GM19238 (cell line): ENCODE results near the gene CLIC5.

Experiments used
- DNase-seq: peaks from one replicate; pipeline ENCODE4 v3.0.0; 2011; ENCODE audit warnings: low spot score; ENCODE audit not compliant: insufficient read length

Gene CLIC5

DNA sequence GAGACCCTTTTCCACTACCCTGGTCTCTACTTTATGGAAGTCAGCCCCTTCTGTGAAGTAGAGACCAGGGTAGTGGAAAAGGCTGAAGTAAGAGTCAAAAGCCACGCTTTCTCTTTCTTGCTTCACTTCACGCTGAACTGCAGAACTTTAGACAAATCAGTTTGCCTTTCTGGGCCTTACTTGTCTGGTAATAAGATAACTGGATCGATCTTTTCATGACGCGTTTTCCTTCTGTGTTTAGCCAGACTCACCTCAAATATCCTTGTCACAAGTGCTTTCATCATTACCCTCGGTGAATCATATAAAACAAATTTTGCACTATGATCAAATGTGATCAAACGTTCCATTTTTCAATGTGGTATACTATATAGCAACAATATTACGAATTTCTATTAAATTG lies 170.7 kb downstream of the CLIC5 start:
- DNase-seq: no peak

DNA sequence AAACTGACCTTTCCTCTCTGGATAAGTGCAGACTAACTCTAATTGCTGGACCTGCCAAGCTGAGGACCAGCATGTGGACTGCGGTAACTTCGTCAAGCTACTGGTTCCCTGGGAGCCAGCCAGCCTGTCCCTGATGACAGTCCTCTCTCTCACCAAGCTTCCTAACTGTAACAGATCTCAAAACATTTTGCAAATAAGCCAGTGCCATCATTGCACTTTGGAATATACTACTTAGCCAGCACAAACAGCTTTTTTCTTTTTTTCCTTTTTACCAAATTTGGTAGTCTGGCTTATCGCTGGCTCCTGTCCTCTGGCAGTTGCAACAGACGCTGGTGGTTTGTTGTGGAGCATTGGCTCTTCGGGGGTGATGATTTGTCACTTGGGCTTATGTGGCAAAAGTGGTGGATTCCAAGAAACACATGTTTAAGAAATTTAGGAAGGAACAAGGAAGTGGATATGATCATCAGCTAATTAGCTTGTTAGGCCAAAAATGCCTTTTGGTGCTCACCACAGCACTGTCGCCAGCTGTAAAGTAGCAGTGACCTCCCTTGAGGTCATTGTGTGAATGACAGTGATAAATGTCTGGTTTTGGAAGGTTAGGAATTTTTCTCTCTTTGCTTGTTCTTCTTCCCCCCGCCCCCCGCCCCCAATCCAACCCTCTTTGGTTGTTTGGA lies 171.7 kb downstream of the CLIC5 start:
- DNase-seq: no peak

DNA sequence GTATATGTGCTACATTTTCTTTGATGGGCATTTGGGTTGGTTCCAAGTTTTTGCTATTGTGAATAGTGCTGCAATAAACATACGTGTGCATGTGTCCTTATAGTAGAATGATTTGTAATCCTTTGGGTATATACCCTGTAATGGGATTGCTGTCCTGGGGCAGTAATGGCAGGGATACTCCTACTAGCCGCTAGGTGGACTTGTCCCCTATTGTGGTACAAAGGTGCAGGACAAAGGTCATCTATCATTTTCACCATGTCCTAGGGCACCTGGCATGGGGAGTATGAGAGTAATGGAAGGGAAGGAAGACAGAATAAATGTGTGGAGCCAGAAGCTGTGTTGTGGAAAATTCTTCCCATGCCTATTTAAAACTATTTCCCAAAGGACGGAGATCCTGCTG lies 174.6 kb downstream of the CLIC5 start:
- DNase-seq: no peak

DNA sequence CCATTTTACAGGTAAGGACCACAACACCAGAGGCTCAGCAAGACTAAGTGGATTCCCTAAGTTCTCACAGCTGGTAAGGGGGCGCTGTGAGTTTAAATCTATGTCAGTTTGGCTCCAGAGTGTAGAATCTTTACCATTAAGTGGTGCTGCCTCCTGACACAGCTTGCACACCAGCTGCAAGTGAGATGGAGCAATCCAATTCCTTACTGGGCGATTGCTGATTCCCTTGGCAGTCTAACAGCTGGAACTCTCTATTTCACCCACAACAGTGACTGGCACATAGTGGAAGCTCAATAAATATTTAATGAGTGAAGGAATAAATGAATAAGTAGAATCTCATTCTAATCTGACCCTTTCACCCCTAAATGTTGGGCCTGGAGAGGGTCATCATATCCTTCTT lies 176.7 kb downstream of the CLIC5 start:
- DNase-seq: no peak

DNA sequence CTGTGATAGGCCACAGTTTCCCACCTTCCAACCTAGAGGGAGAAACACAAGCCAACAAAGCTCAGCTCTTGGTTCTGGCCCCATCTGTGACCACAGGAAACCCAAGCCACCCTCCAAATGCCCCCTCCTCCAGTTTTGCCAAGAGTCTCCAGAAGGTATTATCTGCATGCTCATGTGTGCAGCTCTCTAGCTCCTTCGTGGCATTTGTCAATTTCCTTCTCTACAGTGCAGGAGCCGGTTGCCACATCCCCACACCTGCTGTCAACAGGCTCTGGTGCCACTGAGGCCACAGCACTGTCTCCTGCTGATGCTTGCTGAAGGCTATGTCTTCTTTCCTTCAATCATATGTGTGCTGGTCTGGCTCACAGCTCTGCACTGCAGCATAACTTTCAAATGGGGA lies 177.2 kb downstream of the CLIC5 start:
- no peak for DNase-seq

DNA sequence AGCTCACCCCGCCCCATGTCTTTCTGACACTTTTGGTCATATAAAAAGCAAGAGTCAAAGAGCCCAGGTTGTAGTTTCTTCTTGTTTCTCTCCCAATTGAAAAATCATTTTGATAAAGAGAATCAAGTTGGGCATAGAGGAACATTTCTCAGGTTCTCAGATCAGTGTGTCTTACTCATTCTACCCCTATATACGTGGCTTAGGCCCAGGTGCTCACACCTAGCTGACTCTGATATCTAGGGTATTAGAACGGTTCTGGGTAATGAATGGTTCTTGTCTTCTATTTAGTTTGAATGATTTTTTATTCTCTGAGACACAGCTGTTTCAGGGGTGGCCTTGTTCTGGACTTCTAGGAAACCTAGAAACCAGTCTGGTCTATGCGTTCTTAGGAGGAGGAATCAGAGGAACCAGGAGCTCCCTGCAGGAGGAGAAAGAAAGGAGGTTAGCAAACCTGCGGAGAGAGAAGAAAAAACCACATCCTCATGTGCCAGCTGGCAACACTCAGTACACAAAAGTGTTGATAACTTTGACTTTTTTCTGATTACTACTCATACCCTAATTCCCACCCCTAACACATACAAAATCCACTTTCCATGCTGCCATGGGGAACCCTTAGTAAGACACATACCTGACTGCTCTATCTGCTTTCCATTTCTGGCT lies 178.0 kb downstream of the CLIC5 start:
- DNase-seq: no peak

DNA sequence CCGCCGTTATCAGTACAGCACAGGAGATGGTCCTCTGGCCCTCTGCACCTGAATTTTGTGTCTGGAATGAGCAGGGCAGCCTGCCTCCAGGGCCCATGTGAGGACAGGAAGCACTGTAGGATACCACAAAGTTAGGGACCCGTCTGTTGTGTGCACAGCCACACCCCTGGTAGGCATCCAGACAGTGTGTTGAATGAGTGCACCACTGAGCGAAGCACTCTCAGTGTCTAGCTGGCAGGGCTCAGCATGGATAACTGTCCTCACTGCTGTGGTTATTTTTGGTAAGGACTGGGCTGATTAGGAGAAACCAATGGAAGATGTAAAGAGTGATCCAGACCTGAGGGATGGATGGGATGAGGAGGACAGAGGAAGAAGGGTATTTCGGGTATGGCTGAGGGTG lies 178.7 kb downstream of the CLIC5 start:
- no peak for DNase-seq

DNA sequence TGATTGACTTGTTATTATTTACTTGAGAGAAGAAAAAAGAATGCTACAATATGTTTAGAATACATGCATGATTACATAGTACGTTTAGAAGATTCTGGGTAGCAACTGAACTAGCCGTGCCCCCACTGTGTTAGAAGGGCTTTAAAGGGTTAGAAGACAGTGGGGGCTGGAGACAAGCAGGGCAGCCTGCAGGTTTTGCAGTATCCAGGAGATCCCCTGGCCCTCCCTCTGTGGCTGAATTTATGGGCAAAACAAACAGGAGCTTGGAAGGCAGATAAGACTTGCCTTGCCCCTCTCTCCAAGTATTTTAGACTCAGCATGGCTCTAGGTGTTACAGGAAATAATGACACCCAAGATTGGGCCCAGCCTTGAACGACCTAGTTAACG lies 179.2 kb downstream of the CLIC5 start:
- DNase-seq: no peak

DNA sequence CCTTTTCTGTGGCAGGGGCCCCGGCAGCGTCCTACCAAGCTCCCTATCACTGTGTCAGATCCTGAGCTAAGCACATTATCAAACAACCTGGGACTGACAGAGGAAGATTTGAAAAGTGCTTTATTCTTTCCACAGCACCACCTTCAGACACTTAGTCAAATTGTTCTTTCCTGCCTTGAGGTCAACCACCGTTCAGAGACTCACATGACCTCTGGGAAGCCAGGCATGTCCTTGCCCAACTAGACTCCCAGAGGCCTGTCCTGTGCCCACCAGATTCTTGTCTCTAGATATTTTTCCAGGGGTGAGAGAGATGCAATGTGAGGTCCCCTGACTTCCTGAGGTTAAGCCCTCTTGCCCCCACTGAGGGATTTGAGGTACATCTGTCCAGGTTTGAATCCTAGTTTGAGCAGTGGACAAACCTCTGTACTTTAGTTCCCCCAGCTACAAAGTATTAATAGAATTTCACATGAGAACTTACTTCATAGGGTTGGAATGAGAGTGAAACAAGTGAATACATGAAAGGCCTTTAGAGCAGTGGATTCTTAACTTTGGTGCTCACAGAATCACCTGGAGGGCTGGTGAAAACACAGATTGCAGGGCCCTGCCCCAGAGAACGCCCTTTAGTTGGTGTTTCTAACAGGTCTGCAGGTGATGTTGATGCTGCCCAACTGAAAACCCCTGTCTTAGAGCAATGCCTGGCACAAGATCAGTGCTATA lies 179.8 kb downstream of the CLIC5 start:
- no peak for DNase-seq

DNA sequence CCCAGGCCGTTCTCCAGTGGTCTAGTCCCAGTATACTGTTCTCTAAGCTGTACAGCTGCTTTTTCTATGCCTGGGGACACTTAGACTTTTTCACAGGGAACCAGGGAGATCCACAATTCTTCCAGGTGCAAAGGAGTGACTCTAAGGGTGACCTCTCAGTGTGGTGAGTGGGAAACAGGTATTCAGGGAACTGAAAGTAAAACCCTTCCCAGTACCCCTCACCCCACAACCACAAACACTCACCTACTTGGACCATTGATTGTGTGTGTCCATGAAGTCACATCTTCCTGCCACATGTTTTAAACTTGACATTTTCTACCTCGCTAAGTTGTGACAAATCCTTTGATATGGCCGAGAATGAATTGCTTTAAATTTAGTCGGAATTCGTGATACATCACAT lies 183.6 kb downstream of the CLIC5 start:
- DNase-seq: no peak
